GM10248 (cell line): Measurements from ENCODE around the gene CHRNA7.

ENCODE experiments used
- CTCF ChIA-PET: fragments of 300-600 bp; sonication (Branson Sonifier 250); formaldehyde crosslinking; extraction: SDS; loops from one replicate; lab custom pipeline; 2021; ENCODE audit warnings: antibody characterized with exemption; lab: Yijun Ruan, JAX
- POLR2A ChIA-PET: fragments of 350-650 bp; sonication (Branson Sonifier 250); formaldehyde crosslinking; extraction: SDS; loops from one replicate; lab custom pipeline; 2020; ENCODE audit warnings: antibody characterized with exemption; lab: Yijun Ruan, JAX
- DNase-seq: peaks from one replicate; pipeline ENCODE4 v3.0.0; 2012; ENCODE audit errors: extremely low spot score
- CTCF ChIP-seq: IDR thresholded peaks from 2 replicates; pipeline ENCODE4 v1.5.1; 2012; ENCODE audit warnings: mild to moderate bottlenecking, low read depth; ENCODE audit errors: extremely low read depth, missing control alignments, control extremely low read depth

Gene CHRNA7

GRCh38 chr15:32122013-32122412 is 91.7 kb downstream of the CHRNA7 start:
- DNase-seq: no peak
- TF ChIP-seq CTCF: no peak
- POLR2A ChIA-PET: no interaction called here
- CTCF ChIA-PET: no interaction called here

GRCh38 chr15:32123473-32123872 is 93.2 kb downstream of the CHRNA7 start:
- DNase-seq: no peak
- ChIA-PET CTCF (interaction anchor here (1.2 kb wide), 1 partner anchor 10 kb away, joined by 3 read pairs; no protein-coding TSS in a partner anchor), POLR2A (no interaction called here)
- TF ChIP-seq CTCF: no peak

- no peak for DNase-seq
- TF ChIP-seq CTCF: no peak
- POLR2A ChIA-PET: no interaction called here
- CTCF ChIA-PET: no interaction called here
Measured at GRCh38 chr15:32124726-32125125, 94.4 kb downstream of the CHRNA7 start.

- ChIA-PET CTCF (interaction anchor here (0.7 to 1.3 kb wide), 3 partner anchors 9 to 19 kb away, joined by 3 to 4 read pairs (median 3); no protein-coding TSS in a partner anchor), POLR2A (no interaction called here)
Measured at GRCh38 chr15:32125595-32125994, 95.3 kb downstream of the CHRNA7 start.

GRCh38 chr15:32129815-32130214 is 99.5 kb downstream of the CHRNA7 start:
- no peak for DNase-seq
- POLR2A ChIA-PET: no interaction called here
- no peak for TF ChIP-seq CTCF
- CTCF ChIA-PET: no interaction called here

More at GRCh38 chr15:32125595-32125994, 95.3 kb downstream of the CHRNA7 start:
- TF ChIP-seq CTCF: no peak
- no peak for DNase-seq

- DNase-seq: no peak
- POLR2A ChIA-PET: no interaction called here
- CTCF ChIA-PET: no interaction called here
- TF ChIP-seq CTCF: no peak
Measured at GRCh38 chr15:32130823-32131222, 100.5 kb downstream of the CHRNA7 start.
